ENCODE data around the gene ANKRD12.
A peak's percentile ranks its signal among the peaks of the same experiment; 100 is the strongest.

The ANKRD12 gene

DNA sequence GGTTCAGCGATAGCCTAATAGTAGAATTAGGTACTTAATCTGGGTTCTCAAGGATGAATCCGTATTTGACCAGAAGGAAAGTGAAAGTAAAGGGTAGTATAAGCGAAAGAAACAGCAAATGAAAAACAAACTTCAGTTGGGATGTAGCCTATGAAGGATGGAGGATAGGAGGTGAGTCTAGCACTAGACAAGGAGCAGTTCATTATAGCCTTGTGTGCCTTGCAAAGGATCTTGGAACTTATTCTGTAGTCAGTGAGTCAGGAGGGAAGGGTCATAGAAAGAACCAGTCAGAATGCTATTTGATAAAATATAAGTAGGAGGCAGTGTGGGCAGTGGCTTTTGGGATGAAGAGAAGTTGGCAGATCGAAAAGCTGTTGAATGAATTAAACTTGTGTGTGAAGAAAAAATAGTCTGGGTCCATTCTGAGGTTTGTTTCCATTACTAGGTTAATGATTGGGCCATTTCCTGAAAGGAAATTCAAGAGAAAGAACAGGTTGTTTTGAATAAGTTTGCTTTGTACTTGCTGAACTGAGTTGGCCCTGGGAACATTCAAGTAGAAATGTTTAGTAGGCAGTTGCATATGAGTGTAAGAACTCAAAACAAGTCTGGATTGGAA, 48.5 kb downstream of the ANKRD12 start:
- H4K20me1 ChIP-seq (ENCODE audit: insufficient read depth, low read length): peaks cover 2% of the 10 kb centered on the region; the same call in 1 of the 2 replicates

DNA sequence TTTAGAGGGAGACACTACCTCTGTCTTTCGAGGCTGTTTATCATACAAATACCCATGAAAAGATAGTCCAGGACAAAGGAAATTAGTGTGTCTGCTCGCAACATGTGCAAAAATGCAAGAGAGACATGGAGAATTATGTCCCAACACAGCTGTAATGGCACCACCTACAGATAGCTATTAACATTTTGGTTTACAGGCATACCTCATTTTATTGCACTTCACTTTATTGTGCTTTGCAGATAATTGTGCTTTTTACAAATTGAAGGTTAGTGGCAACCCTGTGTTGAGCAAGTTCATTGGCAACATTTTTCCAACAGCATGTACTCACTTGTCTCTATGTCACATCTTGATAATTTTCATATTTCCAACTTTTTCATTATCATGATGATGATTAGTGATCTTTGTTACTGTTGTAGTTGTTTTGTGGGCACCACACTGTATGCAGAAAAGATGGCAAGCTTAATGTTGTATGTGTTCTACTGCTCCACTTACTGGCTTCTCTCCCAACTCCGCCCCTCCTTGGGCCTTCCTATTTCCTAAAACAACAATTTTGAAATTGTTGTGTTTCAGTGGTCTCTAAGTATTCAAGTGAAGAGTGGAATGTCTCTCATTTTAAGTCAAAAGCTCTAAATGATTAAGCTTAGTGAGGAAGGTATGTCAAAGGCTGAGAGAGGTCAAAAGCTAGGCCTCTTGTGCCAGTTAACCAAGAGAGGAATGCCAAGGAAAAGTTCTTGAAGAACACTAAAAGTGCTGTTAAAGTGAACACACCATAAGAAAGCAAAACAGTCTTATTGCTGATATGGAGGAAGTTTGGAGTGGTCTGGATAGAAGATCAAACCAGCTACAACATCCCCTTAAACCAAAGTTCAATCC, 52.0 kb downstream of the ANKRD12 start:
- H3K4me2 ChIP-seq (ENCODE audit: low read length): no peak overlapping the region

More for the DNA sequence above, 48.5 kb downstream of the ANKRD12 start:
- Histone ChIP-seq H3K79me2 (ENCODE audit: insufficient read depth, low read length) (peaks cover 25% of the 10 kb centered on the region), H3K9ac (ENCODE audit: low read length) (no peak overlapping the region), H3K4me3 (ENCODE audit: low read depth, low read length, poor library complexity, severe bottlenecking) (no peak overlapping the region), H2AFZ (ENCODE audit: low read length) (no peak overlapping the region), H3K9me2 (ENCODE audit: low read depth, low read length) (no peaks in the 10 kb centered on the region), H3K9me3 (ENCODE audit: low read length) (peaks cover 4% of the 10 kb centered on the region; the same call in 1 of the 2 replicates), H3K27me3 (ENCODE audit: insufficient read depth, low read length) (no peaks in the 10 kb centered on the region), H3K27ac (ENCODE audit: low read depth, low read length, poor library complexity, severe bottlenecking) (no peak overlapping the region), H3K4me1 (ENCODE audit: insufficient read depth, low read length, severe bottlenecking) (peaks cover 20% of the 10 kb centered on the region), H3K4me2 (ENCODE audit: low read length) (no peak overlapping the region), H3K36me3 (ENCODE audit: insufficient read depth, low read length) (peaks cover 48% of the 10 kb centered on the region), H3F3A (ENCODE audit: insufficient read depth, low read length) (no peaks in the 10 kb centered on the region)
- TF ChIP-seq EZH2 (IDR thresholded peaks at IDR 0.05; ENCODE audit: borderline replicate concordance, low read length): no peak
- TF ChIP-seq, protein P1, sequence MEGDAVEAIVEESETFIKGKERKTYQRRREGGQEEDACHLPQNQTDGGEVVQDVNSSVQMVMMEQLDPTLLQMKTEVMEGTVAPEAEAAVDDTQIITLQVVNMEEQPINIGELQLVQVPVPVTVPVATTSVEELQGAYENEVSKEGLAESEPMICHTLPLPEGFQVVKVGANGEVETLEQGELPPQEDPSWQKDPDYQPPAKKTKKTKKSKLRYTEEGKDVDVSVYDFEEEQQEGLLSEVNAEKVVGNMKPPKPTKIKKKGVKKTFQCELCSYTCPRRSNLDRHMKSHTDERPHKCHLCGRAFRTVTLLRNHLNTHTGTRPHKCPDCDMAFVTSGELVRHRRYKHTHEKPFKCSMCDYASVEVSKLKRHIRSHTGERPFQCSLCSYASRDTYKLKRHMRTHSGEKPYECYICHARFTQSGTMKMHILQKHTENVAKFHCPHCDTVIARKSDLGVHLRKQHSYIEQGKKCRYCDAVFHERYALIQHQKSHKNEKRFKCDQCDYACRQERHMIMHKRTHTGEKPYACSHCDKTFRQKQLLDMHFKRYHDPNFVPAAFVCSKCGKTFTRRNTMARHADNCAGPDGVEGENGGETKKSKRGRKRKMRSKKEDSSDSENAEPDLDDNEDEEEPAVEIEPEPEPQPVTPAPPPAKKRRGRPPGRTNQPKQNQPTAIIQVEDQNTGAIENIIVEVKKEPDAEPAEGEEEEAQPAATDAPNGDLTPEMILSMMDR (IDR thresholded peaks at IDR 0.05; ENCODE audit: low read length): no peak

DNA sequence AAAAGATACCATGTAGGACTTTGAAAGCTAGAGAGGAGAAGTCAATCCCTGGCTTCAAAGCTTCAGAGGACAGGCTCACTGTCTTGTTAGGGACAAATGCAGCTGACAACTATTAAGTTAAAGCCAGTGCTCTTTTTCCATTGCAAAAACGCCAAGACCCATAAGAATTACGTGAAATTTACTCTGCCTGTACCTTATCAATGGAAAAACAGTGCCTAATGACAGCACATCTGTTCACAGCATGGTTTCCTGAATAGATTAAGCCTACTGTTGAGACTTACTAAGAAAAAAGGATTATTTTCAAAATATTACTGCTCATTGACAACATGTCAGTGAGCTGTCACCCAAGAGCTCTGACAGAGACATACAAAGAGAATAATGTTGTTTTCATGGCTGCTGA, 52.9 kb downstream of the ANKRD12 start:
- H3K27me3 ChIP-seq (ENCODE audit: insufficient read depth, low read length): no peaks in the 10 kb centered on the region
- no peak overlapping the region for H3K4me3 ChIP-seq (ENCODE audit: low read depth, low read length, poor library complexity, severe bottlenecking)
- peaks cover 31% of the 10 kb centered on the region for H3K36me3 ChIP-seq (ENCODE audit: insufficient read depth, low read length)
- no peak overlapping the region for H3K9ac ChIP-seq (ENCODE audit: low read length)
- no peaks in the 10 kb centered on the region for H4K20me1 ChIP-seq (ENCODE audit: insufficient read depth, low read length)
- H3K79me2 ChIP-seq (ENCODE audit: insufficient read depth, low read length): no peaks in the 10 kb centered on the region
- H2AFZ ChIP-seq (ENCODE audit: low read length): no peak overlapping the region
- no peaks in the 10 kb centered on the region for H3K9me2 ChIP-seq (ENCODE audit: low read depth, low read length)
- peaks cover 7% of the 10 kb centered on the region for H3K4me1 ChIP-seq (ENCODE audit: insufficient read depth, low read length, severe bottlenecking)
- no peaks in the 10 kb centered on the region for H3F3A ChIP-seq (ENCODE audit: insufficient read depth, low read length)
- no peak overlapping the region for H3K4me2 ChIP-seq (ENCODE audit: low read length)
- no peak for TF ChIP-seq EZH2 (IDR thresholded peaks at IDR 0.05; ENCODE audit: borderline replicate concordance, low read length)
- TF ChIP-seq, protein P1 (IDR thresholded peaks at IDR 0.05; ENCODE audit: low read length): no peak
- H3K27ac ChIP-seq (ENCODE audit: low read depth, low read length, poor library complexity, severe bottlenecking): no peak overlapping the region
- H3K9me3 ChIP-seq (ENCODE audit: low read length): no peaks in the 10 kb centered on the region

More for the DNA sequence above, 52.0 kb downstream of the ANKRD12 start:
- Histone ChIP-seq H3K36me3 (ENCODE audit: insufficient read depth, low read length) (peaks cover 38% of the 10 kb centered on the region), H3K9me3 (ENCODE audit: low read length) (no peaks in the 10 kb centered on the region), H3K9me2 (ENCODE audit: low read depth, low read length) (no peaks in the 10 kb centered on the region), H3K27me3 (ENCODE audit: insufficient read depth, low read length) (no peaks in the 10 kb centered on the region), H3K9ac (ENCODE audit: low read length) (no peak overlapping the region), H4K20me1 (ENCODE audit: insufficient read depth, low read length) (no peaks in the 10 kb centered on the region), H3F3A (ENCODE audit: insufficient read depth, low read length) (no peaks in the 10 kb centered on the region), H3K4me3 (ENCODE audit: low read depth, low read length, poor library complexity, severe bottlenecking) (no peak overlapping the region), H3K27ac (ENCODE audit: low read depth, low read length, poor library complexity, severe bottlenecking) (no peak overlapping the region), H3K79me2 (ENCODE audit: insufficient read depth, low read length) (peaks cover 5% of the 10 kb centered on the region), H2AFZ (ENCODE audit: low read length) (no peak overlapping the region), H3K4me1 (ENCODE audit: insufficient read depth, low read length, severe bottlenecking) (peaks cover 7% of the 10 kb centered on the region)
- TF ChIP-seq, protein P1 (IDR thresholded peaks at IDR 0.05; ENCODE audit: low read length): peak; percentile 16; the same call in 1 of the 2 replicates
- TF ChIP-seq EZH2 (IDR thresholded peaks at IDR 0.05; ENCODE audit: borderline replicate concordance, low read length): no peak

All from OCI-LY1 (cell line).